GM19351 (cell line): ENCODE data around the gene HEATR5A.
"Not testable (repeated sequence)": the region's sequence is repeated elsewhere in the genome, so short reads cannot be mapped to it uniquely, and the experiment has no call there.

ENCODE experiments used
- ATAC-seq: cut with Tn5 transposase; IDR thresholded peaks from one replicate; pipeline ENCODE4 v1.9.1; 2021; ENCODE audit warnings: mild to moderate bottlenecking, moderate library complexity; ENCODE audit not compliant: unreplicated experiment

The HEATR5A gene

GRCh38 chr14:31287294-31287972 is 132.9 kb downstream of the HEATR5A start:
- no peak for ATAC-seq

GRCh38 chr14:31286456-31287293 is 133.7 kb downstream of the HEATR5A start:
- ATAC-seq, result no peak

GRCh38 chr14:31283578-31284252 is 136.6 kb downstream of the HEATR5A start:
- peak; percentile 86 for ATAC-seq

GRCh38 chr14:31283153-31283552 is 137.2 kb downstream of the HEATR5A start:
- peak; percentile 13 for ATAC-seq

- ATAC-seq, result no peak
Observed at GRCh38 chr14:31280871-31281220, 139.5 kb downstream of the HEATR5A start.

GRCh38 chr14:31280132-31280870 is 140.0 kb downstream of the HEATR5A start:
- ATAC-seq, result no peak

GRCh38 chr14:31278883-31279282 is 141.5 kb downstream of the HEATR5A start:
- no peak for ATAC-seq

GRCh38 chr14:31277085-31277484 is 143.3 kb downstream of the HEATR5A start:
- ATAC-seq, result no peak

- ATAC-seq, result not testable (repeated sequence)
Observed at GRCh38 chr14:31276417-31276816, 143.9 kb downstream of the HEATR5A start.

- ATAC-seq, result no peak
Observed at GRCh38 chr14:31275731-31276130, 144.6 kb downstream of the HEATR5A start.

- ATAC-seq, result no peak
Observed at GRCh38 chr14:31271648-31272047, 148.7 kb downstream of the HEATR5A start.

- ATAC-seq, result no peak
Observed at GRCh38 chr14:31270196-31270772, 150.1 kb downstream of the HEATR5A start.

- ATAC-seq, result no peak
Observed at GRCh38 chr14:31269634-31270195, 150.6 kb downstream of the HEATR5A start.

- ATAC-seq, result no peak
Observed at GRCh38 chr14:31268216-31268615, 152.1 kb downstream of the HEATR5A start.

GRCh38 chr14:31266437-31267331 is 153.7 kb downstream of the HEATR5A start:
- no peak for ATAC-seq

- no peak for ATAC-seq
Observed at GRCh38 chr14:31265701-31266398, 154.5 kb downstream of the HEATR5A start.

GRCh38 chr14:31263485-31264133 is 156.7 kb downstream of the HEATR5A start:
- no peak for ATAC-seq
